IPS DF 4.7 (cell line): ENCODE data around the gene TH.
"Not testable (repeated sequence)": the region's sequence is repeated elsewhere in the genome, so short reads cannot be mapped to it uniquely, and the experiment has no call there.

Experiments used
- DNase-seq: peaks from one replicate; pipeline ENCODE4 v3.0.0-alpha.2; 2013; ENCODE audit warnings: low spot score; ENCODE audit errors: extremely low read depth

TH gene

DNA sequence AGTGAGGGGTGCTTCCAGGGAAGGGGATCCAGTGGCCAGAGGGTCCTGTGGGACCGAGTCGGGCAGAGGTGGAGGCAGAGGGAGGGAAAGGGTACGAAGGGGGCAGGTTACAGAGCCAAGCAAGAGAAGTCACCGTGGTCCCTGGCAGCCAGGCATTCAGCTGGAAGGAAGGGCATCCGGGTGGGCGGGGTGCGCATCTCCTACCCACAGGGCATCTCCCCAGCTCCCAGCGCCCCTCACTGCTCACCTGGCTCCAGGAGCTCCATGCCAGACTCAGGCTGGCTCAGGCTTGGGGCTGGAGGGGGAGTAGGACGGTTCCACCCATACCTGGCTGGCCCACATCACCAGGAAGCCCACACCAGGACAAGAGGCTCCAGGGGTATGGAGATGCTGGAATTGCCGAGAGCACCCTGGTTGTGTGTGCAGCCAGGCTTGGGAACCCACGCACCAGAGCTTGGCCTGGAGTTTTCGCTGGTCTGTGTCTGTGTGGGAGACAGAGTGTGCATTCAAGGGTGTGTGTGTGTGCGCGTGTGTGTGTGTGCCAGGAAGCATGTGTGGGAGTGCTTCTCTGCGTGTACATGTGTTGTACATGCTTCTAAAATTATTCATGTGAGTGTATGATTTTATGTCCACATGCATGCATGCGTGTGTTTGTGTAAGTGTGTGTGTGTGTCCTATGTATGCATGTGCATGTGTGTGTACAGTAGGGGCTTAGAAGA lies 6.6 kb upstream of the TH start:
- not testable (repeated sequence) for DNase-seq

DNA sequence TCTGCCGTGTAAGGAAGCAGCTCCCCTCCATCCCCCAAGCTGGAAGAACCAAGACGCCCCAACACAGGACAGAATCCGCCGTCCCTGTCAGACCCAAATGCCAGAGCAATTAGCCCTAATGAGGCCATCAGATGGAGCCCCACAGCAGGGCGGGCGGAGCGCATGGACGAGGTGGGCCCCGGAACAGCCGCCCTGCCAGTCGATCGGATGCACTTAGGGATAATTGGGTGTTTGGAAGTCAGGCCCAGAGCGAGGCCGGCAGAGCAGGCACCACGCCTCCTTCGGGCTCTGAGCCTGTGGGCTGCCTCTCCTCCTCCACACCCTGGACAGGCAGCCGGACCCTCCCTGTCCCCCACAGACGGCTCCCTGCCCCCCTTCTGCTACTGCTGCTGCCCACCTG lies 5.5 kb upstream of the TH start:
- DNase-seq, result no peak

DNA sequence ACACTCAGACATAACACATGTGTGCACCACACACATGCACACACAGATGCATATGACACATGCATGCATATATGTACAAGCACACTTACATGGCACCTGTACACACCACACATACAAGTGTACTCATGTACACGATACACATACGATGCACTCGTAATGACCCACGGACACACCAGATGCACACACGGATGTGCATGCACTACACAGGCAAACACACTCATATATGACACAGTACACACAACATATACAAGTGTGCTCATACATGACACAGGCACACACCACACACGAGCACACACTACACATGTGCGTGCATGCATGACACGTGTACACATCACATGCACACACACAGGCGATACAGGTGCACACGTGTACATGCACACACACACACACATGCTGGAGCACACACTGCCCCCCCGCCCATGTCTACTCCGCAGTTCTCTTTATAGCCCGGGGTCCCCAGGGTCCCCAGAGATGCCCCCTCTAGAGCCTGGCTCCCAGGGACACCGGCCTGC lies 4.8 kb upstream of the TH start:
- DNase-seq, result no peak

DNA sequence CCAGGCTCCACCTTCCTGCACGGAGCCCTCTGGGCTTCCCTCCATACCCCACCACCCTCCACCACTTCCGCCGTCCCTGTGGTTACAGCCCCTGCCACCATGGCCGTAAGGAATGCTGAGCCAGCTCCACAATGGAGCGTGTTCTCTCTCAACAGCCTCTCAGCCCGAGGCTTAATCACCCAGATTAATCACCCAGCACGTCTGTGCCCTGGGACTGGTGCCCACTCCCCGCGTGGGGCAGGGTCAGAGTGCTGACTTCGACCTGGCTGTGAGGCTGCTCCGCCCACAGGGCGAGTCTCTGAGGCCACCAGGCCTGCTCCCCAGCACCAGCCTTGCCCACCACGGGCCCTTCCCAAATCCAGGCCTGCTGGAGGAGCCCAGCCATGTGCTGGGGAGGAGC lies 4.0 kb upstream of the TH start:
- DNase-seq, result no peak

DNA sequence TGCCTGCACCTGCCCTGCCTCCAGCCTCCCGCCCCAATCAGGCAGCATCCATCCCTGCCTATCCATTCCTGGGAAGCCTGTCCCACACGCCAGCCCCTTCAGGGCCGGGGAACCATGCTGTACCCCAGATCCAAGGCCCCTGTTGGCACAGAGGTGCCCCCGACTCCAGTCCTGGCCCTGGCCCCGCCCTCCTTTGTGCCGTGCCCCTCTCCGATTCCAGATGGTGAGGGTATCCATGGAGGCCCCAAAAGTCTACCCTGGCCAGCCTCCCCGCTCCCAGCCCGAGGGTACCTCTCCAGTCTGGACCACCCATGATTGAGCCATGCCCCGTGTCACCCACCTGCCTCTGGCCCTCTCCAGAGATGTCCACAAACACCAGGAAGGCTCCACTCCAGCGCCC lies 2.7 kb upstream of the TH start:
- no peak for DNase-seq

DNA sequence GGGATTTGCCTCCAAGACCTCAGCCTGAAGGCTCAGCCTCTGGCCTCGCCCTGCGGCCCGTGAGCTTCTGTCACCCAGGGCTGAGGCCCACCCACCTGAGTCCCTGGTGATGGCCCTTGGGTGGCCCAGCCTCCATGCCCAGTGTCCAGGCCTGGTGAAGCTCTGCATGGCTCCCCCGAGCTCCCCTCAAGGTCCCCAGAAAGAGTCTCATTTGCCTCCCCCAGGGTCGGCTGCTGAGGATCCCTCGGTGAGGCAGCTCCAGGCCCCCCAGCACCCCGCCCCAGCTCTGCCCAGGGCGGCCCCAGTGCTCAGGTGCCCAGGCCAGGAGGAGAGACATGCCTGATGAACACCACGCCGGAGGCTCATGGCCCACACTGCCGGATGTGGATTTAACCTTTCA lies 2.1 kb upstream of the TH start:
- DNase-seq, result no peak

DNA sequence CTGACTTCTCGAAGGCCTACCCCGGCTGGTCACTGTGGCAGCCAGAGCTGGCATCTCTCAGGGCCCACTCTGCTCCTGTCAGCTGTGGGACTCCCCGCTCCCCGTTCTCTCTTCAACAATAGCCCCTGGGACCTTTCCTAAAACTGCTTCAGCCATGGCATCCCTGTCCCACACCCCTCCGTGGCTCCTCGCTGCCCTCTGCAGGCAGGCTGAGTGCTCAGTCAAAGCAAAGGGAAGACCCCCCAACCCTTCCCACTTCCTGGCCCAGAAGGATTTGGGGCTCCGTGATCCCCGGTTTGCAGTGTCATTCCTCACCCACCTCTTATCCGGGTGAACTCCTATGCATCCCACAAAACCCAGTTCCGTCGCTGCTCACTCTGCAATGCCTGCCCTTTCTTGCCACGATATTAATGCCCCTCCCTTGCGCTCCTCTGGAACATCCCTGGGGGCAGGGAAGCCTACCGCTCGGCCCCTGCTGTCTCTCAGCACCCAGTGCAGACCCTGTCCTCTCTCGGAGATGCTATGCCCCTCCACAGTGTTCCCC lies 1.6 kb upstream of the TH start:
- no peak for DNase-seq

DNA sequence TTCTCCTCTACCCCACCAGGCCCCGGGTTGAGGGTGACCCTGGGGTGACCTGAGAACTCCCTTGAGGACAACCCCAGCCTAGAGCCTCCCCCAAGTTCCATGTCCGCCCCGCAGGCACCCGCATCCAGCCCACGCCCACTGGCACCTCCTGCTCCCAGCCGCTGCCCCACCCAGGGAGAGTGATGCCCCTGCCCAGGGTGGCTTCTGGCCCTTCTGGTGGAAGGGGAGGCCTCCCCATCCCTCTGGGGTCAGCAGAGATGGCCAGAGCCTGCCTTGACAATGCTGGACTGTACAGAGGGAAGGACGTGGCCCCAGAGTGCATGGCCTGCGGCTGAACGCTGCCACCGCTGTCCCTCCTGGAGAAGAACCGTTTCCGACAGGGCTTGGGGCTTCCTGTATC lies 1.1 kb upstream of the TH start:
- DNase-seq, result no peak

DNA sequence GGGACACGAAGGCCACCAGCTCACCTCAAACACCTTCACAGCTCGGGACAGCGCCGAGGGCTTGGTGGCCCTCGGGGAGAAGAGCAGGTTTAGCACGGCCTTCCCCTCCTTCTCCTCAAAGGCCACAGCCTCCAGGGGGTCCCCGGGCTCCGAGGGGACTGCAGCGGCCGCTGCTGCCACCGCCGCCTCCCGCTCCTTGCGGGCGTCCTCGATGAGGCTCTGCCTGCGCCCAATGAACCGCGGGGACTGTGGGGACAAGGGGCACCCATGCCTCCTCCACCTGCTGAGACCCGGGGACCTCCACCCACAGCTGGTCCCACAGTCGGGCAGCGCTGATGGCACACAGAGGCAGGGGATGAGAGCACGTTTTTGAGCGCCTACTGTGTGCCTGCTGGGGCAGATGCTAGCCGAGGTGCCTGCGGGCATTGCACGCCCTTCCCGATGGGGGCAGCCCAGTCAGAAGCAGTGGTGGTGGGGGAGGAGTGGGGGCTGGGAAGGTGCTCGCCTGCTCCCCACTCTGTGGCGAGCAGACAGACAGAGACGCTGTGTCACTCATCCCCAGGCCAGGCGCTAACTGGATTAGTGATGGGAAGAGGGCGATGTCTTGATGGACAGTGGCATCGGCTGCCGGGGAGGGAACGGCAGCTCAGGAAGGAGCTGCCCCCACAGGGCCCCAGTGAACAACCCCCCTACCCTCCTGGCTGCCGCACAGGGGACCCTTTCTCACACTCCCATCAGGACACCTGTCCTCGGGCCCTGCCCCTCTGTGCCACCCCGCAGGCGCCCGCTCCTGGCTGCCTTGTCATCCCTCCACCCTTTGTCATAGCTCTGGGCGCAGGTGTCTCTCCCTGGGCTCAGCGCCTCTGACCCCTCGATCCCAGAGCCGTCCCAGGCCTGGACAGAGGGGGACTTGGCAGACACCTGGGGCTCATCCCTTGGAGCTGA lies 1.7 kb downstream of the TH start:
- DNase-seq, result no peak

DNA sequence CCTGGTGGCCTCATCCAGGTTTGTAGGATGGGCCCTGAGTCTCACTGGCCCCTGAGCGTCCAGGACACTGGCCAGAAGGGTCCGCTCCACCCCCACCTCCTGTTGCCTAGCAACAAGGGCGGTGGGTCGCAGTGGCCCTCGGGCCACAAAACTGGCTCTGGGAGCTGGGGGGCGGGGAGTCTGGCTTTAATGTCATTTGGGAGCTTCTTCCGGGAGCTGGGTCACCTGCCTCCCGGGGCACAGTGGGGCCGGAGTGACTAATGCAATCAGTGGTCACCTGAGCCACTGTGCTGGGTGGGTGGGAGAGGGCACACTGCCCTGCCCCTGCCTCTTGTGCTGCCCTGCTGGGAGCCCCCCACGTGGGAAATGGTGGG lies 2.6 kb downstream of the TH start:
- no peak for DNase-seq

DNA sequence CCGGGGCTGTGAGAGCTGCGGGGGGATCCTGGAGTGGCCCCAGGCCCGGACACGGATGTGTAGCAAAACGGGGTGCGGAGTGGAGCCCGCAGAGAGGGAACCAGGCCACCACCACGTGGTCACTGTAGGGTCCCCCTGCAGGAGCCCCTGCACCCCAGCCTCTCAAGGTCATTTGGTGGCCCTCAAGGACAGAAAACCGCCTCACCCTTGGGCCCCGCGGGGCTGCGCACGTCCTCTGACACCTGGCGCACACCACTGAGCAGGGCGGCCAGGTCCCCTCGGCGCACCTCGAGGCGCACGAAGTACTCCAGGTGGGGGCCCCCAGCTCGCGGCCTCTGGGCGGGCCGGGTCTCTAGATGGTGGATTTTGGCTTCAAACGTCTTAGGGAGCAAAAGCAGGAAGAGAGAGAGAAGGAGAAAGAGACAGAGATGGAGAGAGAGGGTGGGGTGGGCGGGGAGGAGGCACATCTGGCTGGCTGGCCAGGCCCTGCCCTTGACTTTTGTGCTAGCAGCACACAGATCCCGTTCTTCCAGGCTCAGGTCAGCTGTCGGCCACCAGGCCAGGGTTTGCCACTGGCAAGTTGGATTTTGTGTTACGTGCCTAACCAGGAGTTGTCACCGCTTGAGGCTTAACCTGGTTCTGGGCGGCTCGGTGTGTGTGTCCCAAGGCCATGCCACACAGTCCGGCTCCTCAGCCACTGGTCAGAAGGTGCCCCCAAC lies 3.2 kb downstream of the TH start:
- no peak for DNase-seq

DNA sequence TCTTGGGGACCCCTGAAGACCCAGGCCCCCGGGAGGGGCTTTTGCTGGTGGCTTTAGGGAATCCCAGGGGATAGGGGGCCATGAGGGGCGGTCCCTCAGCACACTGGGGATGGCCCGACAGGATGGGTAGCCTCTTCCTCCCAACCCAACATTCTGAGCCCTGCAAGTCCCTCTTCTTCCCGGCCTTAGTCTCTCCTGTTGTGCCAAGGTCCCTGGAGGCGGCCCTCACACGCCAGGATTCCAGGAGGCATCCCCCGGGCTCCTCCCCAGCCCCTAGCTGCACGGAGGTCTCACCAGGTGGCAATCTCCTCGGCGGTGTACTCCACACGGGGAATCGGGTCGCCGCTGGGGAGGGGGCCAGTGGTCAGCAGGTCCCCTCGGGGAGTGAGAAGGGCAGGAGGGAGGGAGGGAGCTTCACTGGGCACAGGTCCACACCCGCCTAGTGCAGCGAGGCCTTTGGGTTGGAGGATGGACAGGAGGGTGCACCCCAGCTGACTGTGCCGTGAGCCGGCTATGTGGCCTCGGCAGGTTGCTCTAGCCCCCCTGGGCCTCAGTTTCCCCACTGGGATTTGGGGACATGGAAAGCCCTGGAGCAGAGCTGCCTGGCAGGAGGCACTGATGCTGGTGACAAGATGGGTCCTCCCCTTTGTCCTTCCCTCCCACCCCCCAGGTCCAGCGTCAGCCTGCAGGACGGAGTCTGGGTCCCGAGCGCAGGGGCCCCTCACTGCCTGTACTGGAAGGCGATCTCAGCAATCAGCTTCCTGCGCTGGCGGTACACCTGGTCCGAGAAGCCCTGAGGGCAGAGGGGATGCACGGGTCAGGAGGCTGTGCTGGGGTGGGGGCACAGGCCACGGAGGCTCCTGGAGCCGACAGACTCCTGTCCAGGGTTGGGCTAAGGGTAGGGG lies 4.2 kb downstream of the TH start:
- DNase-seq, result no peak

DNA sequence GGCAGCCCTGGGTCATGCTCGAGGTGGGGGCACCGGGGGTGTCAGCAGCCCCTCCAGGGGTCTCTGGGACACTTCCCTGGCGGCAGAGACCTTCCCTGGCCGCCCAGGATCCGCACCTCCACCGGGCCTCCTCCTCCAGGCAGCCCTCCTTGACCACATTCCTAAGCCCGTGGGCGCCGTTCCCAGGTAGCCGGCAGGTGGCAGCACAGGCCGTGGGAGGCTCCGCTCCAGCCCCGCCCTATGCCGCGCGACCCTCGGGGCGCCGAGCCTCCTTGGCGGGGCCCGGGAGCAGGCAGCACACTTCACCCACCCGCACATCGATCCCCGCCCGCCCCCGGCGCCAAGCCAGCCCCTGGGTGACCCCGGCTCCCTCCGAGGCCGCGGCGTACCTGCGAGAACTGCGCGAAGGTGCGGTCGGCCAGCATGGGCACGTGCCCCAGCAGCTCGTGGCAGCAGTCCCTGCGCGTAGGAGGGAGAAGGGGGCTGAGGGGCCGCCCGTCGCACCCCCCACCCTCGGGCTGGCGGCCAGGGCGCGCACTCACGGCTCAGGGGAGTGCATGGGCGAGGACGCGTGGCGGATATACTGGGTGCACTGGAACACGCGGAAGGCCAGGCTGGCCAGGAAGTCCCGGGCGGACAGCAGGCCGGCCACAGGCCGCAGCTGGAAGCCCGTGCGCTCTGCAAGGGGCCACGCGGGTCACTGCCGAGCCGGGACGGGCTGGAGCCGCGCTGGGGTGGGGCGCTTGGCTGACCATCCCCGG lies 5.3 kb downstream of the TH start:
- DNase-seq, result no peak

DNA sequence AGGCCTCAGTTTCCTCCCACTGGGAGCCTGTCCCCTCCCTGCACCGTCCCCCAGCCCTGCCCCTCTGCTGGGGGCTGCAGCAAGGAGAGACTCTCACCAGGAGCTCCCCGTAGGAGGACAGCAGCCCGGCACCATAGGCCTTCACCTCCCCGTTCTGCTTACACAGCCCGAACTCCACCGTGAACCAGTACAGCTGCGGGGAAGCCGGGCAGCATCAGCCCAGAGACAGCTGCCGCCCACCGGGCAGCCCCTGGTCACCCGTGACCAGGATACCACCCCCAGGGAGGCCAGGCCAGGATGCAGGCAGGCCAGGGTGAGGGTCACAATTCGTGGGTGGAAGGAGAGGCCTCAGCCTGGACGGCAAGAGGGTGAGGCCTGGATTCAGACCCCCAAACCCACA lies 6.0 kb downstream of the TH start:
- no peak for DNase-seq

DNA sequence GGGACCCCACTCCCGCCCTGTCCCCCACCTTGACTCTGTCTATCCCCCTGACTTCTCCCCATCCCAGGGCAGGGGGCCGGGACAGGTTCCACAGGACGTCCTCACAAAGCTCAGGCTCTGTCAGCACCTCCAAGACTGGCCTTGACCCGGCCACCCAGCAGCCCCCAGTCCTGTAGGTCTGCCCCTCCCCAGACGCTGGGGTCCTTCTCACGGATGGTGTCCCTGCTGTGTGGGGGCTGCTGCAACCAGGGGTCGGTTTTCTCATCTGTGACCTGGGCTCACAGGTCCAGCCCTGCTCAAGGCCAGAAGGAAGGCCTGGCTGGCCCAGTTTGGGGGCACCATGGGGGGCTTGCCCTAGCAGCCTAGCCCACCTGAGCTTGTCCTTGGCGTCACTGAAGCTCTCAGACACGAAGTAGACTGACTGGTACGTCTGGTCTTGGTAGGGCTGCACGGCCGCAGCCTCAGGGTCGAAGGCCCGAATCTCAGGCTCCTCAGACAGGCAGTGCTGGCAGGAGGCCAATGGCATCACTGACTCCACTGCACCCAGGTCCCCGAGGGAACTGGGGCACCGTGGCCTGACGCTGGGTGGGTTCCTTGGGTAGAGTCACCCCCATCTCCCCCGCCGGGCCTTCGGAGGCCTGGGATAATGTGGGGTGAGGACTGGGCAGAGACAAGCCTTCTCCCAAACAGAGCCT lies 6.6 kb downstream of the TH start:
- DNase-seq, result no peak

DNA sequence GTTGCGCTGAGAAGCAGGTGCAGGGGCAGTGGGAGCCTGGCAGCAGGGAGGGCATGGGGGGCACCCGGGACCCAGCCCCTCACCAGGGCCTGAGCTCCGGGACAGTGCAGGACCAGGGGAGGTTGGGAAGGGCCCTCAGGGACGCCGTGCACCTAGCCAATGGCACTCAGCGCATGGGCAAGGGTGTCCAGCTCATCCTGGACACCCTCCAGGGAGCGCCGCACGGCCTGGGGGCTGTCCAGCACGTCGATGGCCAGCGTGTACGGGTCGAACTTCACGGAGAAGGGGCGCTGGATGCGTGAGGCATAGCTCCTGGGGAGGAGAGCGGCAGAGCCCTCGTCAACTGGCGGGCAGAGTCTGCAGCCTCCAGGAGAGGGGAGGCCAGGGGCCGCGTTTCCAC lies 7.5 kb downstream of the TH start:
- no peak for DNase-seq

DNA sequence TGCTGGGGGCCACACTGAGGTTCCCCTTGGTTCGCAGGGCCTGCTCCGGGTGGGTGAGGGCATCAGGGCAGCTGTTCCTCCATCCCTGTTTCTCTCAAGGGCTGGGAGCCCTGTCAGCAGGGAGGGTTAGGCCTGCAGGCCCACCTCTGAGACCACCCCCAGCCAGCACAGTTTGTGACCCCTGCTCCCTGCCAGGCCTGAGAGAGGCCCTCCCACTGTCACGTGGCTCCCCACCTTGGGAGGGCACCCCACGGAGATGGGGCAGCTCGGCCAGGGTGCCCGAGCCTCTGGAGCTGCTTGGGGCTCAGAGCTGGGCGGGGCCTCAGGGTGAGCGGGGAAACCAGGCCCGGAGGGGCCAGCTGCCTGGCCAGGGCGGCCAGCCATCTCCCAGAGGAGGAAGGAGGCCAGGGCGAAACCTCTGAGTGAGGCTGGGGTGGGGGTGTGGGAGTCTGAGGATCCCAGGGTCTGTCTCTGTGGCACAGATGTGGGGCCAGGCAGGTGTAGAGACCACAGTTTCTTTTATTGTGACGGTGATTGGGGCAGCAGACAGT lies 8.1 kb downstream of the TH start:
- DNase-seq, result no peak

DNA sequence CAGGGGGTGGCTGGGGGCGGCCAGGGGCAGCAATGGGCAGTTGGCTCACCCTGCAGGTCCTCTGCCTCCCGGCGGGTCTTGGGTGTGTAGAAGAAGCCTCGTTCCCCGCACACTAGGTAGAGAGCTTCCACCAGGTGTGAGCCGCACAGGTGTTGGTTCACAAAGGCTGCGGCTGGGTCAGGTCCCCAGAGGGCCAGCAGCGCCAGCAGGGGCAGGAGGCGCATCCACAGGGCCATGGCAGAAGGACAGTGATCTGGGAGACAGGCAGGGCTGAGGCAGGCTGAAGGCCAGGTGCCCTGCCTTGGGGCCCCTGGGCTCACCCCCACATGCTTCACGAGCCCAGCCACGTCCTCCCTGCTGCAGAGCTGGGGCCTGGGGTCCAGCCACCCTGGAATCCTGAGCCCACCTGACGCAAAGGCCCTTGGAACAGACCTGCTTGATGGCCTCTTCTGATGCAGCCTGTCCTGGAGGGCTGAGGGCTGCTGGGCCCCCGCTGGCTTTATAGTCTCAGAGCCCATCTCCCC lies 10.8 kb downstream of the TH start, which contains the start of gene INS:
Gene INS, minus strand, starts transcription at position 474 of the 524 bp plus-strand sequence. Its CDS starts 238 bp downstream, at position 236.
- no peak for DNase-seq
